Pulmonary artery endothelial cell (primary cell): ENCODE data around the gene EHD3. TPM values are rescaled to one million over a fixed set of nuclear protein-coding genes. Genes with fewer than 3 reads are reported as not detected.

Experiments
- DNase-seq: peaks from one replicate; pipeline ENCODE4 v3.0.0-alpha.2; 2011; ENCODE audit warnings: low read depth, low spot score
- total RNA-seq: library from RNA; depleted of rRNA; stranded (reverse); fragments of >200 nt; gene quantifications from 2 replicates; pipeline ENCODE4 v1.2.3, GENCODE V29; 2014

Gene EHD3
- total RNA-seq, 1 donor from 2014 or later, result 1.7 TPM

DNA sequence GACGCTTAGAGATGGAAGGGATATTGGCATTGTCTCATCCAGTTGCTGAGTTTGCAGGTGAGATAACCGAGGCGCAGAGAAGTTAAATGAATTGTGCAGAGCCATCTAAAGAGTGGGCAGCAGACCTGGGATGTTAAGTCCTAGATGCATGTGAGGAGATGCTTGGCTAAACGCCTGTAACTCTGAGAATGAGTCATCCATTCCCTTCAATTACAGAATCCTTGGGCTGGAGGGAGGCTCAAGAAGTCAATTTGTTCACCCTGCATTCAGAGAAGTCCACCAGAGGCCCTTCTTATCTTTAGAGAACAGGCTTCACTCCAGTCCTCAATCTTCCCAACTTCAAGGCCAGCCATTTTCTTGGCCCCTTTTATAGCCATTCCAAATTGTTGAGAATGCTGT lies 1.6 kb downstream of the EHD3 start:
- DNase-seq, result no peak

DNA sequence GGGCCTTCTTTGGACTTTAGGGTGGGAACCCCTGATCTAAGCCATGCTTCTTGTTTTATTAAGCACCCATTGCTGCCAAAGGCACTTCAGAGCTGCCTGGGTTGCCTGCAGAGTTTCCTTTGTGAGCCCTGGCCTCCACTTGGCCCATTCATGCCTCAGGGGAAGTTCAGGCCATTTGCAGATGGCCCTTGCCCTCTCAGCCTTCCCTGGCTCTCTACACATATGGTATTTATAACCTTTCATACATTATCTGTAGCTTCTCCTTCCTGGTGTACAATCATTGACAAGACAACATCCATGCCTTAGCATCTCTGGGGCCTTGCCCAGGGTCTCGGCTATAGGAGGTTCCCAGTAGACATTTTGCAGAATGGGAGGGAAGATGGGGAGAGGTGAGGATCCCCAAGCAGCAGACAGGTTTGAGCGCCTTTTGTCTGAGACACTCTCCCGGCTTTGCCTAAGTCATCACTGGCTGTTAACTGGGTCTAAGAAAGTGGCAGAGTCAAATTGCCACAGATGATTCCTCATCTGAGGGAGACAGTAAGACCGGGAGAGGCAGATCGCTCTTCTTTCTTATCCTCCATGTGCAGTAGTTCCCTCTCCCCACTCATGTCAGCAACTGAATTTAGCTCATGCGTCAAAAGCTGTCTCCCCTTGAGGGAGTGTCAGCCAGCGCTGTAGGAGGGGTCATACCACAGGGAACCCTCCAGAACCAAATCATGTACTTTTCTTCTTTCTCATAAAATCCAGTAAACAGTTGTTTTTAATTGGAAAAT lies 2.7 kb downstream of the EHD3 start:
- no peak for DNase-seq

DNA sequence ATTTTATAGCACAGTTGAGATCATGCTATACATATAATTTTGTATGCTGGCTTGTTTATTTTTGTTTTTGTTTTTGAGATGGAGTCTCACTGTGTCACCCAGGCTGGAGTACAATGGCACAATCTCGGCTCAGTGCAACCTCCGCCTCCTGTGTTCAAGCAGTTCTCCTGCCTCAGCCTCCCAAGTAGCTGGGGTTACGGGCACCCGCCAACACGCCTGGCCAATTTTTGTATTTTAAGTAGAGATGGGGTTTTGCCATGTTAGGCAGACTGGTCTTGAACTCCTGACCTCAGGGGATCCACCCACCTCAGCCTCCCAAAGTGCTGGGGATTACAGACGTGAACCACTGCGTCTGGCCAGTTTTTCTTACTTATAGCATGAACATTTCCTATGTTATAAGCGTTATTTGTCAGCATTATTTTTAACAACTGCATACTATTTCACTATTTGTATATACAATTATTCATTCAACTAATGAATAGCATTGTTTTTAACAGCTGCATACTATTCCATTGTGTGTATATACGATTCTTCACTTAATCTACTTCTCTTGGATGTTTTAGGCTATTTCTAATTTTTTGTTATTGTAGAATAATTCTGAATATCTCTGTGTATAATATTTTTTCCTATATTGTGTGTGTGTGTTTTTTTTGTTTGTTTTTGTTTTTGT lies 3.5 kb downstream of the EHD3 start:
- DNase-seq, result no peak

DNA sequence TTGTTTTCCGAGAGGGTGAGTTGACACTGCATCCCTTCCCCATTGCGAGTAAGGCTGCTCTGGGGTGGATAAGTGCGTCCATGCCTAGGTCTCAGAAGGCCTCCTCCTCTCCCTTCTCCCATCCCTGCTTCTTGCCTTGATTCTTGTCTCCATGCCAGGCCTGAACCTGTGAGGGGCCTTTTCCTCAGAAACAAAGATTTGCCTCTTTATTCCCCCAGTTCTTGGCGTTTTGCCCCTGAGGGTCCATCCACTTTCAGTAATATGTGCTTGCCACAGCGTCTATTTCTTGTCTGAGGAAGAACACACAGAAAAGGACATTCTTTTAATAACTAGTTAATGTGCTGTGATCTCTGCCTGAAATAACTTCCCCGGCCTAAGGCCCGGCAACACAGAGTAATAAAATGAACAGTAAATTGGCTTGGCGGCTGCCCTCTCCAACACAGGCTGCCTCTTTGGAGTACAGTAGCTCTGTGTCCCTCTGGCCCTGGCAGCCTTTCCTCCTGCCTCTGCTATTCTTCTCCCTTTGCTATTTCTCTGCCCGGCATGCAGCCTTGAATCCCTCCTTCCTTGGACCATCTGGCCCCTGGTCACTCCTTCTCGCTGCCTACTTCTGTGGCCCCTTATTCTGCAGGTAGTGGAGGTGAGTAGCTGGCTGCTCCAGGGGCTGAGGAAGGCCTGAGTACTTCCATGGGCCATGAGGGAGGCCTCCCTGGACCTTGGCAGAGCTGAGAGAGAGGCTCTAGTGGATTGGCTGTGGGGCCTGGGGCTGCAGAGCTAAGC lies 4.4 kb downstream of the EHD3 start:
- no peak for DNase-seq

DNA sequence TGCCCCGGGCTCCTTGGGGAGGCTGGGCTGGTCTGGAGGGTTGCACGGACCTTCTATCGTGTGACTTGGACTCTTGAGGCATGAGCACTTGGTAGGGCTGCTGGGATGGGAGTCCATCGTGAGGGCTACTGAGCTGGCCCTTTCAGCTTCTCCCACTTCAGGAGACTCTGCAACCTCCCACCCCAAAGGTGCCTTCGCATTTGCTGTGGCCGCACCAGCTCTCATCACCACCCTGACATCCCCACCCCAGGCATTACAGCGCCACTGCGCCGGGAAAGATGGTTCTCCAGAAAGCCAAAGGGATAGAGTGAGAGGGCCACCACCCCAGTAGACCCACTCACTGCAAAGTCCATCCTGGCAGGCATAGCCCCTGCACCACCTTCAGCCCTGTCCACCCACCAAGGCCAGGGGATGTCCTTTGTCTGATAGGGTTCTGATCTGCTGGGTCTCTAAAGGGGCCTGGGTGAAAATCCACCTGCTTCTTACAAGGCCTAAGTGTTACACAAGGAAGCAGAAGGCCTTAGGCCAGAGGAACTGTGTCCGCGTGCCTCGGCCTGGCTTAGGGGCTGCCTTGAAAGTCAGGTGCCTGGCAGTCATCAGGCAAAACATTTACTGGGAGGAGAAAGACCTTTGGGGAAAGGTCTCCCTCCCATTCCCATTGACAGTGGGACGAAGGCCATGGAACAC lies 5.1 kb downstream of the EHD3 start:
- DNase-seq, result no peak

DNA sequence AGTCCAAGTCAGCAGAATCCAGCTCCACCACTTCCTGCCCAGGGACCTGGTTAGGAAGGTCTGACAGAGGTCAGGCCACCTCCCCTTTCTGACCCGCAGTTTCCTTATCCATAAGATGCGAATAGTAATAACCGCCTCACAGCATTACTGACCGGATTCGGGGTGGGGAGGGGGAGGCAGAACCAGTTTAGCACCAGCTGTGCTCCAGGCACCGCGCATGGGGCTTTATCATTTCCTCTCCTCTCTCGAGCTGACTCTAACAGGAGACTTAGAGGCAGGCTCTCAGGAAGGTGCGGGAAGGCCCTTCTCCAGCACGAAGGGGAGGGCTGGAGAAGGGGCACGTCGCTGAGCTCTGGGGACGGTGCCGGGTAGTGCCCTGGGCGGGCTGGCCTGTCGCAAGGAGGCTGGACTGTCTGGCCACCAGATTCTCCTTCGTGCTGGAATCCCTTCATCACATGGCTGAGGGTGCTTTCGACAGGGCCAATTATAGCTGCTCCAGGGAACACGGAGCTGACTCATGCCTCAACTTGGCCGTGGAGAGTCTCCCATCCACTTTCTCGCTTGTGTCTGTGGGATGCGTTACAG lies 5.7 kb downstream of the EHD3 start:
- no peak for DNase-seq

DNA sequence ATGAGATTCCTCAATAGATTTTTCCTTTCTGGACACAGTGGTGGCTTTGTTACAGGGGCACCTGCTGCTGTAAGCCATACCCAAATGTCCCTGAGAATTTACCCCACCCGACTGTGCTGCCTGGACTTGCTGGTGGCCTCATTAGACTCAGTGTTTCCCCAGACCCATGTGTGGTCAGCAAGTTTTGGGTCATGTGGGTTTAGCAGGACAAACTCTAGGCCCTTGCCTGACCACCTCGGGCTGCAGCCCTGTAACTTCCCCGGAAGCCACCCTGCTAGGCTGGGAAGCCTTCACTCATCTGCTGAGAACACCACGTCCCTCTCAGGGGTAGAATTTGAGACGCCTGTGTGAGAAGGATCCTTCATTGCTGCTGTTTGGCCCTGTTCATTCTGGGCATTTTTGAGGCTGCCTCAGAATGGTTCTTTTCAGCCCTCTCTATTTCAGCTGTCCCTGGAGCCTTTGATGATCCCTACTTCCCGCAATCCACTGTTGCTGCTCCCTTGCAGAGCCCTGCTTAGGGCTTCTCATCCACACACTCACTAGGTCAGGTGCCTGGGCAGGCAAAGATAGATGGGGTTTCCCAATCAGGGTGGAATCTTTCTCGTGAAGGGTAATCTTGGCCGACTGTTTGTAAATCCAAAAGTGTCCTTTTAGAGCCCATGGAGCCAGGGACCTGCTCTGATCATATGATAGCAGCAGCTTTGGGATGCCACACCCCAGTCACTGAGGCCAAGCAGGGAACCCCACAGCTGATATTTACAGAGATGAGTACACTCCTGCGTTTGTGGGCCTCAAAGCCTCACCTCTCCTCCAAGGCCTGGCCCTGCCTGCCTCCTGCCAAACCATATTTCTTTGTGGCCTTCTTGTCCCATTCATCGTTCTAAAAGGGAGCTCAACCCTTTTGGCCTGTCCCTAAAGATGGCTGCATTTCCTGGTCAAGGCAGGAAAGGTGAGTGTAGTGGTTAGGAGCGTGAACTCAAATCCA lies 6.7 kb downstream of the EHD3 start:
- DNase-seq, result no peak

DNA sequence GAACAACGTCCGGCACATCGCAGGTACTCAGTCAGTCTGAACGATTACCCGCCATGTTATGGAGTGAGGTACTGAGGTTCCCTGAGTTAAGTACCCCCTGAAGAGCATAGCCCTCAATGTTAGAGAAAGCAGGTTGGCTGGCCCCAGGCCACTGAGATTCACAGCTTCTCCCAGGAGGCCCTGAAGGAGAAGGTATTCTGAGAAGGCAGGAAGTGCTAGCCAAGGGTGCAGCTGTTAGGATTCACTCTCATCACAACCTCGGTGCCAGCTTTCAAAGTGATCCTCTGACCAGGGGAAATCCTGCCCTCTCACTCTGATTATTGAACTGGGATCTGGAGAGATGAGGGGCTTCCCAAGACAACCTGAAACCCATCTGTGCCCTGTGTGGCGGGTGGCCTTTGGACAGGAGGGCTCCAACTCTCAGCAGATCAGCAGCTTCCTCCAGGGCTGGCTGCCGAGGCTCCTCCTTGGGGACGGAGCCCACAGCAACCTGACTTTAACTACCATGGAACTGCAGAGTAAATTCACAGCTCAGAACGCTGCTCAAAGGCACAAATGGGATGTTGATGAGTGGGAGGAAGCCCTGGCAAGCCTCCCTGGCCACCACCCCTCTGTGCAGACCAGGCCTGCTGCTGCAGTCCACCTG lies 7.8 kb downstream of the EHD3 start:
- DNase-seq, result no peak

DNA sequence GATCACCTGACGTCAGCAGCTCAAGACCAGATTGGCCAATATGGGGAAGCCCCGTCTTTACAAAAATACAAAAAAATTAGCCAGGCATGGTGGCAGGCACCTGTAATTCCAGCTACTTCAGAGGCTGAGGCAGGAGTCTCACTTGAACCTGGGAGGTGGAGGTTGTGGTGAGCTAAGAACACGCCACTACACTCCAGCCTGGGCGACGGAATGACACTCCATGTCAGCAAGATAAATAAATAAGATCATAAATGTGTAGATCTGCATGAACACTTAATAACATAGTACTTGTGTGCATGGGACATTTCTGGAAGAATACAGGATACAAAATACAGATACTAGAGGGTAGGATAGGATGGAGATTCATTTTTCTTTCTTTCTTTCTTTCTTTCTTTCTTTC lies 9.1 kb downstream of the EHD3 start:
- DNase-seq, result no peak

DNA sequence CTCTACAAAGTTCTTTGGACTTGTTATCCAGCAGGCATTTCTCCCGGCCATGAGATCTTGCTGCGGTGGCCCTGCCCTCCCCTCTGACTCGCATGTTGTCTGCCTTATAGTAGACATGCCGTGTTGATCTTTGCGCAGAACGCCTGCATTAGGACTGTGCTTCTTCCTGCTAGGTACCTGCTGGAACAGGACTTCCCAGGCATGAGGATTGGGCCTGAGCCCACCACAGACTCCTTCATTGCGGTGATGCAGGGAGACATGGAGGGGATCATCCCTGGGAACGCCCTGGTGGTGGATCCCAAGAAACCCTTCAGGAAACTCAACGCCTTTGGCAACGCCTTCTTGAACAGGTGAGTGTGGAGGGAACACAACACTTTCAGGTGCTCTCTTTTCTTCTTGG lies 10.1 kb downstream of the EHD3 start:
- DNase-seq, result no peak

DNA sequence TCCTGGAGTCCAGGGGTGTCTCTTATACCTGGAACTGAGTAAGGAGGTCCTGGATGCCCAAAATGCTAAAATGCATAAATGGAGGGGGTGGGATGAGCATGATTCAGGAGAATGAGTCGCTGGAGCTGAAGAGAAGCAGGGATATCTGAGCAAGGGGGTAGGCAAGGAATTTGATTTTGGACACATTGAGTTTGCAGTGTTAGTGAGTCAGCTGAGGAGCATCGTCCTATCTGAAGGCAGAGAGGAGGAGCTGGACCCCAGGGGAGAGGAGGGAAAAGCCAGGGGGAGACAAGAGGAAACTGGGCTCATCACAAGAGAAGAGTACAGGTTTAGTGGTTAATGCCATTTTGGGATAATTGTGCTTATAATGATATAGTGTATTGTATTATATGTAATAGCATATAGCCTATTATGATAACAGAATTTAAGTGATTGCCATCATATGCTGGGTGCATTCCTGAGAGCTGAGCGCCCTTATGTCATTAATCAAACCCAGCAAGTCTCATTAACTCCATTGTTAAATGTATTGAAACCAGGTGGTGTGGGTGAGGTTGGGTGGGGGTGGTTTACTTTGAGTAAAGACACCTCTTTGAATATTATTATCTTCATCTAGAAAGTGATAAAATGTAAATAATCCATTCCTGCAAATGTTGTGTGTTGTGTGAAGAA lies 12.4 kb downstream of the EHD3 start:
- no peak for DNase-seq

DNA sequence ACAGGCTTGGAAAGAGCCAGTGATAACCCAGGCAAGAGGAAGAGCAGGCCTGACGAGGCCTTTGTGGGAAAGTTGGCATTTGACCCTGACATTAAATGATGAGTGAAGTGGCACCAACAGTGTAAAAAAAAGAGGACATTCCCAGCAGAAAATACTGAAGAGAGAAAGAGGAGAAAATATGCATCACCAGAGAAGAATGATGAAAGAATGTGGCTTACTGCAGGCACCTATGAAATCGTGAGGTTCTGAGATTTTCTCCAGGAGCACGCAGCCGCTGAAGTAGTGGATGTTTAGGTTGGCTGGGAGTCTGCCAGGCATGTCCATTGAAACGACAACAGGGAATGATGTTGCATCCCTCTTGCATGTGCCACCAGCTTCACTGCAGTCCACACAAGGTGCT lies 13.8 kb downstream of the EHD3 start:
- DNase-seq, result no peak

DNA sequence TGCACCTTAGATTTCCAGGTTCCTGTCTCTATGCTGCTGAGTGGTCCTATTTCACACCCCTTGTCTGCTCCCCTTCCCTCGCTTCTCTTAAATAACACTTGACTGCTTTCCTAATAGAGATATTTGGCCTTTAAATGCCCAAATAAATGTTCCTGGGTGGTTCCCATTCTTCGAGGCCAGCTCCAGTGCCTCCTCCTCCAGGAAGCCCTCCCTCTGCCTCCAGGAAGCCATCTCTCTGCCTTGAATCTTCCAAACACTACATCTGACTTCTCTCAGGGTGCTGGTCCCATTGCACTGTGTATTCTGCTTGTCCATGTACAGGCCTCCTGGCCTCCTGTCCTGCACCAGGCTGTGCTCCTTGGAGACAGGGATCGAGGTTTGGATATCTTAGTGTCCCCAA lies 14.2 kb downstream of the EHD3 start:
- DNase-seq, result no peak

DNA sequence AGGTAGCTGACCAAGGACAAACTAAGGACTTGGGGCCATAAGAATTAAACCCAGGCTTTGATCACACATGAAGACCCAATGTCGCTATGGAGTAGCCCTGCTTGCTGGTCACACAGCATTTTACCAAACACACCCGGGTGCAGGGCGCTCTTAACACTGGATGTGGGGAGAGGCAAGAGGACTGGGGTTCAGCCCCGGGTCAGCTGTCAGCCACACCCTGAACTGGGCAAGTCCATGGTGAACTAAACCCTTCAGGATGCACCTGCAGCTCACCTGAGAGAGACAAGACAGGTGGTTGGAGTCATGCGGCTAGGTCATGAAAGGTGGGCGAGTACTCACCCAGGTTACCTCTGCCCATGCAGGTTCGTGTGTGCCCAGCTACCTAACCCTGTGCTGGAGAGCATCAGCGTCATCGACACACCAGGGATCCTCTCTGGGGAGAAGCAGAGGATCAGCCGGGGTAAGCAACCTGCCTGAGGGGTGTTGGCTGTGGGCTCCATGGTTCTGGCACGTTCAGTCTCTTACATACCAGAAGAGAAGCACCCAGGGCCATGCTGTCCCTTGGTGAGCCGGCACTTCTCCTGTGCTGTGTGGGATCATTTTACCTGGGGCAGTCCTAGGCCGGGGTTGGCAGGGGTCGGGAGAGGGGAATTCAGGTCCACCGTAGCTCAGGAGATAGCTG lies 15.2 kb downstream of the EHD3 start:
- no peak for DNase-seq

DNA sequence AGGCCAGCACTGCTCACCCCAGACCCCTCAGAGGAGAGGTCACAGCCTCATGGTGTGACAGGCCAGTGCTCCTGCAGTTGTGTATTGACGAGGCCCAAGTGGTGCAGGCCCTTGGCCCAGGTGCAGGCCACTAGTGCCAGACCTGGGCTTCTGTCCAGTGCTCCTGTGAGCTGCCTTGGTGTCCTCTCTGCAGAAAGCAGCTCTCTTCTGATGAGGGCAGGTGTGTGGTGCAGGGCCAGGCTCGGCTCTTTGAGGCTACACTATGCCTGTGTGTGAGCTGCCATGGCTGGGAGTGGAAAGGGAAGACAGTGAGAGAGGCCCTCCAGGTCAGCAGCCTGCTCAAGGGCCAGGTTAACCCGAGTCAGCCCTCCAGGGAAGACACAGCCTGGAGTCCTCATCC lies 17.1 kb downstream of the EHD3 start:
- no peak for DNase-seq

DNA sequence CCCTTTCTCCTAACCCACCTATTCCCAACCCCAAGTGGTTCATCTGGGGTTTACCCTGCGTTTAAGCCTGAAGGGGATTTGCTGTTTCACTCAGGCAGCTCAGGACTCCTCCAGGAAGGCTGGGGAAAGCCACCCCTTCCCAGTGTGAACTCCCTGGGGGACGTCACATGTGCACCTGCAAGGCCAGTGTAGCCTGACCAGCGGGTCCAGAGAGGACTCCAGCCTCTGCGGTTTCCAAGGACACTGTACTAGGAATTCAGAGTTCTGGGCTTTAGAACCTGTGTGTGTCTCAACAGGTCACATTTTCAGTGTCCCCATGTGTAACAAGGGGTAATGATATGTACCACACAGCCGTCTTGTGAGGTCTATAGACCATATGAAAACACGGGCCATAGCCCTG lies 17.9 kb downstream of the EHD3 start:
- no peak for DNase-seq

DNA sequence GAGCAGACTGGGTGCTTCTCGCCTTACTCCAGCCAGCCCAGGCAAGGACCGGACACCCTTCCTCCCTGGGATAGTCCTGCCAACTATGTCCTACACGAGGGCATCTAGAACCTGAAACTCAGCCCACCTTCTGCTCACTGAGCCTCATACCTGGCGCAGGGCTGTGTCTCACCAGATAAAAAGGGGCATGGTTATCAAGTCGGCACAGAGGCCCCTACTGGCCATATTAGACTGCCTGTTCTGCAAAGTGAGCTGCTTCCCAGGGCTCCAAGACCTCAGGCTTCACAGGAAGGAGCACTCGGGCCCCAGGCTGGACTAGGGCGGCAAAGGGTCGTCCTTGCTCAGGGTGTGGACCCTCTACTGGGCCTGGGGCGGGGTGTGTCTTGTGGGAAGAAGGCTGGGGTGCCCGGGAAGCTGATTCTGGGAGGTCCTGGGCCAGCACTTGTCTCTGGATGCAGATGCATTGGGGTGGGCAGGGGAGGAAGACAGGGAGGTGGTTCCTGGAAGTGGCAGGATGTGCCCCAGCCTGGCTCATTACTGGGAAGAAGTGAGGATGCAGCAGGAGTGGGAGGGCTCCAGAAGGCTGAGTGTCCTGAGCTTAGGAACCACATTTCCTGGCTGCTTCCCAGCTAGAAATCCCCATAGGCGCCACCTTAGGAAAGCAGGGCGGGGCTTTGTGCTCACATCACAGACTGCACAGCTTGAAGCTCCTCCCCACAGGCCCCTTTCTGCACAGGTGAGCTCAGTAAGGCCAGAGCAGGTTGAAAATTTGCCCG lies 19.6 kb downstream of the EHD3 start:
- no peak for DNase-seq
